GM12878 (cell line): ENCODE results near the gene BCAR3. TPM values are rescaled to one million over a fixed set of nuclear protein-coding genes. Genes with fewer than 3 reads are reported as not detected.

Experiments
- ATAC-seq: fragments of 200-7000 bp; cut with Tn5 transposase; 3 replicates; pipeline ENCODE4 v1.9.1; 2020; ENCODE audit warnings: mild to moderate bottlenecking, moderate library complexity
- BruUV-seq: library from RNA; stranded (reverse); fragments of 400-500 nt; replicated peaks from 2 replicates; lab custom pipeline; 2021; lab: Mats Ljungman, UMichigan
- CTCF ChIA-PET: fragments of 300-600 bp; sonication (Branson Sonifier 250); formaldehyde crosslinking; extraction: SDS; loops from one replicate; lab custom pipeline; 2021; ENCODE audit warnings: inconsistent platforms; lab: Yijun Ruan, JAX
- POLR2A ChIA-PET: fragments of 350-600 bp; formaldehyde crosslinking; extraction: SDS; loops from one replicate; lab custom pipeline; 2021; ENCODE audit warnings: inconsistent platforms; lab: Charles Lee
- RAD21 ChIA-PET: fragments of 300-600 bp; sonication (Branson Sonifier 250); formaldehyde crosslinking; loops from one replicate; lab custom pipeline; 2023; ENCODE audit warnings: antibody characterized with exemption; ENCODE audit not compliant: unreplicated experiment; lab: Charles Lee
- SMC1A ChIA-PET: fragments of 300-600 bp; sonication (Branson Sonifier 250); formaldehyde crosslinking; loops from one replicate; lab custom pipeline; 2023; ENCODE audit not compliant: unreplicated experiment, uncharacterized antibody; lab: Charles Lee
- DNase-seq: peaks from one replicate; pipeline ENCODE4 v3.0.0-alpha.2; 2011; ENCODE audit warnings: low read depth, low spot score
- FAIRE-seq: peaks from 3 replicates; lab custom pipeline; 2011; peaks lifted over from hg19 to GRCh38; lab: Jason Lieb, UNC
- H2AFZ ChIP-seq: 2 replicates; pipeline ENCODE4 v1.6.0; 2011; ENCODE audit warnings: low read depth, low read length, control low read depth; ENCODE audit not compliant: control insufficient read depth
- H3K27ac ChIP-seq: 2 replicates; pipeline ENCODE4 v1.5.1; 2011; ENCODE audit warnings: control low read depth; ENCODE audit not compliant: control insufficient read depth, insufficient read depth
- H3K27me3 ChIP-seq, 2 experiments: replicated peaks in 1 of 2; 2 replicates each; pipeline versions ENCODE4 v1.6.0 to v1.6.1; 2011; ENCODE audit warnings: low read length in 1 of 2; ENCODE audit not compliant: control insufficient read depth in 2 of 2, insufficient read depth in 2 of 2
- H3K36me3 ChIP-seq, 2 experiments: 2 replicates each; pipeline ENCODE4 v1.5.1; 2011; ENCODE audit warnings: low read length in 1 of 2; ENCODE audit not compliant: control insufficient read depth in 2 of 2, insufficient read depth in 2 of 2
- H3K4me1 ChIP-seq: 2 replicates; pipeline ENCODE4 v1.6.1; 2011; ENCODE audit warnings: mild to moderate bottlenecking, low read length, moderate library complexity, mixed read lengths; ENCODE audit not compliant: control insufficient read depth, insufficient read depth
- H3K4me2 ChIP-seq: 2 replicates; pipeline ENCODE4 v1.6.0; 2011; ENCODE audit warnings: control low read depth; ENCODE audit not compliant: control insufficient read depth, insufficient read depth
- H3K4me3 ChIP-seq: fragments of 200-600 bp; sonication (generic); 2 replicates; pipeline ENCODE4 v1.5.1; 2016
- H3K79me2 ChIP-seq: 2 replicates; pipeline ENCODE4 v1.6.0; 2011; ENCODE audit warnings: low read length; ENCODE audit not compliant: control insufficient read depth, insufficient read depth
- H3K9ac ChIP-seq: 2 replicates; pipeline ENCODE4 v1.8.0; 2011; ENCODE audit warnings: low read length, control low read depth, mixed read lengths; ENCODE audit not compliant: control insufficient read depth, insufficient read depth
- H3K9me3 ChIP-seq: replicated peaks from 3 replicates; pipeline ENCODE4 v1.5.1; 2011; ENCODE audit warnings: mild to moderate bottlenecking, low read length; ENCODE audit not compliant: control insufficient read depth, insufficient read depth
- H4K20me1 ChIP-seq: 2 replicates; pipeline ENCODE4 v1.6.0; 2011; ENCODE audit not compliant: control insufficient read depth, insufficient read depth
- ASH2L ChIP-seq: fragments of 300-600, 200-600 bp; sonication (generic); IDR thresholded peaks from 2 replicates; pipeline ENCODE4 v1.6.1; 2017; ENCODE audit warnings: low read depth, mild to moderate bottlenecking, borderline replicate concordance
- CEBPZ ChIP-seq: fragments of 150-350 bp; IDR thresholded peaks from 2 replicates; pipeline ENCODE4 v1.6.1; 2016; ENCODE audit warnings: low read depth, low read length
- PML ChIP-seq: IDR thresholded peaks from 2 replicates; pipeline ENCODE4 v1.6.1; 2012; ENCODE audit warnings: low read length, inconsistent platforms
- POU2F2 ChIP-seq: IDR thresholded peaks from 3 replicates; pipeline ENCODE4 v1.6.1; 2011; ENCODE audit warnings: low read depth, mild to moderate bottlenecking, low read length, borderline replicate concordance
- RAD51 ChIP-seq: fragments of 450-650 bp; IDR thresholded peaks from 2 replicates; pipeline ENCODE4 v1.6.1; 2016; ENCODE audit warnings: moderate library complexity, mild to moderate bottlenecking, inconsistent platforms
- RCOR1 ChIP-seq: conservative IDR thresholded peaks from 2 replicates; pipeline ENCODE4 v1.6.1; 2012; ENCODE audit warnings: low read depth, low read length, improper control_type of control experiment
- SPI1 ChIP-seq: IDR thresholded peaks from 2 replicates; pipeline ENCODE4 v1.6.1; 2011; ENCODE audit warnings: low read depth, mild to moderate bottlenecking, low read length, moderate library complexity, borderline replicate concordance; ENCODE audit not compliant: insufficient read depth
- STAT1 ChIP-seq: fragments of 450-650 bp; conservative IDR thresholded peaks from 2 replicates; pipeline ENCODE4 v1.6.1; 2014; ENCODE audit warnings: antibody characterized with exemption, mild to moderate bottlenecking
- STAT3 ChIP-seq: IDR thresholded peaks from 2 replicates; pipeline ENCODE4 v1.6.1; 2011; ENCODE audit warnings: low read depth, low read length, improper control_type of control experiment
- TCF12 ChIP-seq: IDR thresholded peaks from 2 replicates; pipeline ENCODE4 v1.6.1; 2011; ENCODE audit warnings: low read depth, mild to moderate bottlenecking, low read length
- ZNF592 ChIP-seq: fragments of 450-650 bp; IDR thresholded peaks from 2 replicates; pipeline ENCODE4 v1.6.1; 2017; ENCODE audit warnings: mild to moderate bottlenecking, moderate library complexity
- ZNF687 ChIP-seq: fragments of 450-650 bp; IDR thresholded peaks from 2 replicates; pipeline ENCODE4 v1.6.1; 2017; ENCODE audit warnings: mild to moderate bottlenecking, moderate library complexity
- WGBS: methylation state at CpG from one replicate; pipeline ENCODE4 v1.1.6; 2016; ENCODE audit warnings: low lambda C conversion rate; ENCODE audit not compliant: insufficient replicate concordance, insufficient coverage; ENCODE audit errors: missing lambda C conversion rate; 5-methylcytosine and 5-hydroxymethylcytosine counted together
- in situ Hi-C: fragments of 300-500 bp; cut with MboI; formaldehyde crosslinking; loops from 9 replicates; pipeline ENCODE4 v1.14.3; 2018; ENCODE audit warnings: mixed read lengths
- intact Hi-C: fragments of 100-400 bp; cut with micrococcal nuclease; formaldehyde crosslinking; loops from one replicate; pipeline ENCODE4 v1.14.2; 2022; ENCODE audit not compliant: unreplicated experiment
- polyA plus RNA-seq, 11 experiments: library from polyadenylated mRNA; depleted of rRNA in 4 of 11; unstranded in 6 of 11; stranded (reverse) in 5 of 11; fragments of >200 nt; fragmentation: Nextera tagmentation in 4 of 11; fragmentation: Illumina TruSeq in 1 of 11; extraction: Ambion mirVana in 4 of 11; extraction: Trizol in 1 of 11; gene quantifications; 1 replicate in 1 of 11; 2 replicates in 10 of 11; pipeline versions ENCODE4 v1.2.1 to v1.2.3, GENCODE V29; 2011 to 2016; ENCODE audit warnings: inconsistent platforms in 2 of 11, missing spikeins in 2 of 11, low read depth in 1 of 11
- total RNA-seq, 4 experiments: library from RNA; depleted of rRNA in 3 of 4; stranded (reverse); fragments of >200 nt in 3 of 4; fragmentation: Illumina TruSeq in 1 of 4; extraction: Trizol in 1 of 4; gene quantifications; 2 replicates each; pipeline versions ENCODE4 v1.2.1 to v1.2.3, GENCODE V29; 2013 to 2021

The BCAR3 gene
- total and polyA plus RNA-seq, 10 of the 15 experiments (the other 5 are each of a cell fraction or from before 2014, with no cell fraction given), result 1.3 to 6.6 (median 1.8) TPM

DNA sequence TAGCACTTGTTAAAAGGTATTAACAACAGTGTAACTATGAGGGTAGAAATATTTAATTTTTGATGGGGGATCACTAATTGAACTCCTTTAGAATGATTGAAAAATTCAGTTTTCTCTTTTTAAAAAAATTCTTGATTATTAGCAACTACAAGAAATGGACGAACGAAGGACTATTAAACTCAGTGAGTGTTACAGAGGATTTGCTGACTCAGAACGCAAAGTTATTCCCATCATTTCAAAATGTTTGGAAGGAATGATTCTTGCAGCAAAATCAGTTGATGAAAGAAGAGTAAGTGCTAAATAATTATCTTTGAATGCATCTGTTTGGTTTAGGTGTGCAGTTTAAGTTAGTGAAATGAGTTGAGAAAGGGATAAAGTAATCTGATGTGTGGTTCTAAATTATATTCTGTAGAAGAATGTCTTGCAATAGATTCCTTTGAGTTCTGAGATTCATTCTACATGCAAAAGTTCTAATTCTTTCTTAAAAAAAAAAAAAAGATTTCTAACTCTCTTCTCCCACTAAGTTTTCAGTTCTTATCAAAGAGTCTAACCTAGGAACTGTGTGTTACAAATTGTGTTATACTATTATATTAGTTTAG is 148.8 kb downstream of the BCAR3 start:
- FAIRE-seq (no peak), DNase-seq (no peak), ATAC-seq (no peak)
- H3K79me2 ChIP-seq, result no peaks in the 10 kb centered on the region
- H3K36me3 ChIP-seq, result no peaks in the 10 kb centered on the region
- H3K27ac ChIP-seq, result no peak overlapping the region
- H3K9me3 ChIP-seq, result no peaks in the 10 kb centered on the region
- intact Hi-C loops (no loop called here), in situ Hi-C loops (no loop called here)
- SMC1A ChIA-PET, result no interaction called here
- no TSS peak for BruUV-seq
- no peak overlapping the region for H3K9ac ChIP-seq
- H3K4me2 ChIP-seq, result no peak overlapping the region
- POLR2A ChIA-PET, result no interaction called here
- H4K20me1 ChIP-seq, result no peaks in the 10 kb centered on the region
- RAD21 ChIA-PET, result no interaction called here
- H3K4me3 ChIP-seq, result no peak overlapping the region
- no peaks in the 10 kb centered on the region for H3K4me1 ChIP-seq
- WGBS, result 58% methylated on average over 3 of the region's 3 CpGs
- no peaks in the 10 kb centered on the region; a peak in 1 of 4 replicates for H3K27me3 ChIP-seq
- H2AFZ ChIP-seq, result no peak overlapping the region
- CTCF ChIA-PET, result interaction anchor here (0.7 kb wide), 1 partner anchor 97 kb away, joined by 3 read pairs; no protein-coding TSS in a partner anchor
- TF ChIP-seq RCOR1, result no peak
- TF ChIP-seq ZNF592, result no peak
- no peak for TF ChIP-seq ASH2L
- no peak for TF ChIP-seq STAT3
- no peak for TF ChIP-seq PML
- no peak for TF ChIP-seq STAT1
- TF ChIP-seq TCF12, result no peak
- TF ChIP-seq SPI1, result no peak
- no peak for TF ChIP-seq CEBPZ
- no peak for TF ChIP-seq RAD51
- no peak for TF ChIP-seq ZNF687
- no peak for TF ChIP-seq POU2F2
